Lung (tissue), 13 donors: ENCODE measurements around the gene FBXO4. TPM values are rescaled to one million over a fixed set of nuclear protein-coding genes. Genes with fewer than 3 reads are reported as not detected.

Source experiments
- ATAC-seq: fragments of 200-7000 bp; cut with Tn5 transposase; one replicate; pipeline ENCODE4 v1.9.1; 2020; ENCODE audit warnings: moderate number of reproducible peaks; ENCODE audit not compliant: insufficient read depth, low FRiP score
- DNase-seq, 3 donors: peaks; one replicate each; pipeline ENCODE4 v3.0.0-alpha.2; 2013 to 2017
- H3K27ac ChIP-seq, 2 donors: one replicate each; pipeline ENCODE4 v1.5.1; 2013; ENCODE audit warnings: mild to moderate bottlenecking in 2 of 2, moderate library complexity in 2 of 2, control low read depth in 1 of 2, inconsistent platforms in 1 of 2, low read depth in 1 of 2, low read length in 1 of 2
- H3K27me3 ChIP-seq, 3 donors: one replicate each; pipeline ENCODE4 v1.5.1; 2013; ENCODE audit warnings: low read length in 2 of 3; ENCODE audit not compliant: control insufficient read depth in 3 of 3, insufficient read depth in 3 of 3
- H3K36me3 ChIP-seq, 4 donors: one replicate each; pipeline ENCODE4 v1.5.1; 2013; ENCODE audit warnings: low read length in 4 of 4, mild to moderate bottlenecking in 1 of 4, moderate library complexity in 1 of 4; ENCODE audit not compliant: control insufficient read depth in 4 of 4, insufficient read depth in 4 of 4
- H3K4me1 ChIP-seq, 5 donors: one replicate each; pipeline ENCODE4 v1.5.1; 2013; ENCODE audit warnings: low read length in 5 of 5, mild to moderate bottlenecking in 2 of 5, moderate library complexity in 1 of 5; ENCODE audit not compliant: control insufficient read depth in 5 of 5, insufficient read depth in 5 of 5
- H3K4me3 ChIP-seq: one replicate; pipeline ENCODE4 v1.5.1; 2013; ENCODE audit warnings: mild to moderate bottlenecking, control low read depth, moderate library complexity
- H3K9ac ChIP-seq, 2 donors: one replicate each; pipeline ENCODE4 v1.5.1; 2013; ENCODE audit warnings: low read length in 2 of 2, control low read depth in 1 of 2; ENCODE audit not compliant: insufficient read depth in 1 of 2
- H3K9me3 ChIP-seq, 4 donors: one replicate each; pipeline ENCODE4 v1.5.1; 2013; ENCODE audit warnings: low read length in 3 of 4, mild to moderate bottlenecking in 1 of 4, moderate library complexity in 1 of 4; ENCODE audit not compliant: control insufficient read depth in 4 of 4, insufficient read depth in 3 of 4
- WGBS, 2 donors: extraction: QIAGEN DNeasy Blood & Tissue Kit; methylation state at CpG; one replicate each; pipeline ENCODE4 v1.1.7; 2013; 5-methylcytosine and 5-hydroxymethylcytosine counted together
- polyA plus RNA-seq, 2 donors: library from polyadenylated mRNA; stranded (reverse); fragments of 200-250 nt; gene quantifications; one replicate each; pipeline ENCODE4 v1.2.1, GENCODE V29; 2013
- small RNA-seq: library from RNA; depleted of rRNA; stranded (forward); fragments of <200 nt; gene quantifications from one replicate; pipeline ENCODE3, GENCODE V24; 2014; ENCODE audit warnings: low replicate concordance
- total RNA-seq, 2 donors: library from RNA; depleted of rRNA in 1 of 2; stranded (reverse); fragments of >200 nt in 1 of 2; gene quantifications; one replicate each; pipeline ENCODE4 v1.2.1, GENCODE V29; 2014 to 2021
- TF ChIP-seq, protein P1 (sequence below): IDR thresholded peaks from 2 replicates; pipeline ENCODE4 v1.5.1; 2012; ENCODE audit warnings: mild to moderate bottlenecking; ENCODE audit errors: control extremely low read depth, extremely low read depth
- donor health status: control.
- donor health status: control.
- donor health status: Bipolar disorder and iron deficiency.
- donor health status: healthy.
- donor health status: DM: yes; HTN: yes; CAD: no.

FBXO4 gene
- total and polyA plus RNA-seq, 4 donors: 7.7 to 19.3 (median 13.7) TPM

DNA sequence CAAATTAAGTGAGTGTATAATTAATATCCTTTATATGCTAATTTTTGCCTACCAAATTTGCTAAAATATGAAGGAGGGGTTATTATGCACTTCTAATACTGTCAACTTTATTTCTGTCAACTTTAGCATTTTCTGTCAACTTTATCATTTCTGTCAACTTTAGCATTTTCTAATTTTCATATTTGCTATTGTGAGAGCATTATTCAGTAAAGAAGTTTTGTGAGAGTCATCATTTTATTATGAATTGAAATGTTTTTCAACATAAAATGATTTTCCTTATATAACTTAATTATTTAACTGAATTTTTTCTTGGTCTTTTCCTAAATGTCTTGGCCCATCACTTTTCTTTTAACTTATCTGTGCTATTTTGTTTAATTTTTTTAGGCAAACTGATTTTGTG lies 58.2 kb downstream of the FBXO4 start:
- Histone ChIP-seq H3K27ac (no peak overlapping the region), H3K9ac (no peak overlapping the region), H3K27me3 (no peaks in the 10 kb centered on the region), H3K36me3 (no peaks in the 10 kb centered on the region), H3K4me1 (no peaks in the 10 kb centered on the region), H3K4me3 (no peak overlapping the region), H3K9me3 (no peaks in the 10 kb centered on the region)
- no peak for ATAC-seq
- TF ChIP-seq, protein P1, sequence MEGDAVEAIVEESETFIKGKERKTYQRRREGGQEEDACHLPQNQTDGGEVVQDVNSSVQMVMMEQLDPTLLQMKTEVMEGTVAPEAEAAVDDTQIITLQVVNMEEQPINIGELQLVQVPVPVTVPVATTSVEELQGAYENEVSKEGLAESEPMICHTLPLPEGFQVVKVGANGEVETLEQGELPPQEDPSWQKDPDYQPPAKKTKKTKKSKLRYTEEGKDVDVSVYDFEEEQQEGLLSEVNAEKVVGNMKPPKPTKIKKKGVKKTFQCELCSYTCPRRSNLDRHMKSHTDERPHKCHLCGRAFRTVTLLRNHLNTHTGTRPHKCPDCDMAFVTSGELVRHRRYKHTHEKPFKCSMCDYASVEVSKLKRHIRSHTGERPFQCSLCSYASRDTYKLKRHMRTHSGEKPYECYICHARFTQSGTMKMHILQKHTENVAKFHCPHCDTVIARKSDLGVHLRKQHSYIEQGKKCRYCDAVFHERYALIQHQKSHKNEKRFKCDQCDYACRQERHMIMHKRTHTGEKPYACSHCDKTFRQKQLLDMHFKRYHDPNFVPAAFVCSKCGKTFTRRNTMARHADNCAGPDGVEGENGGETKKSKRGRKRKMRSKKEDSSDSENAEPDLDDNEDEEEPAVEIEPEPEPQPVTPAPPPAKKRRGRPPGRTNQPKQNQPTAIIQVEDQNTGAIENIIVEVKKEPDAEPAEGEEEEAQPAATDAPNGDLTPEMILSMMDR: no peak
- DNase-seq: no peak

DNA sequence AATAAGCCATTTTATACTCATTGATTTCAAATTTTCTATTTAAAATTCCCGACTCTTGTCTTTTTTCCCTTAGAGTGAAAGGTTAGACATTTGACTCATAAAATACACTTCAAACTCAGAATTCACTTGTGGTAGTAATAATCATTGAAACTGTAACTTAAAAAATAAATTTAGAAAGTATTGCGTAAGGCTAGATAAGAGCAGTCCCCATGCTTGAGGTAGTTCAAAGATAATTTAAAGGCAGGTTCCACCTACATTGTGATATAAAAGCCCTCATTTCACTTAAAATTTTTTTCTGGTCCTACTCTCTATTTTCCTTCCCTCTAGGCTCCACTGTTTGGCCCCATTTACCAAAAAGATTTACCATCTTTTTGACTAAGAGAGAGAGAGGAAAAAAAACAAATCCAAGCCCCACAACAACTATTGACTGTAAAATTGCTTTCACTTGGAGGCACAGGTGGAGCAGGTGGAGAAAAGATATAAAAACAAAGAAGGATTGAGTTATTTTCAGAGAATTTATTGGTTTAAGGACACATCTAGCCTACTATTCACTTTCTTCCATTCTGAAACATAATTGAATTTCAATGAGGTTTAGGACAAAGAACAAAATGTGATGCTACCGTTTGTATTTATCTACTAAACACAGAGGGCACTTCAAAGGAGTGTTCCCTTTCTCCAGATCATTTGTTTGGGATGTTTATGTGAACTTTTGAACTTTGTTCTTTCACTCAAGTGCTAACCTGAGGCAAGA lies 61.0 kb downstream of the FBXO4 start:
- Histone ChIP-seq H3K4me1 (no peaks in the 10 kb centered on the region), H3K9me3 (no peaks in the 10 kb centered on the region), H3K36me3 (no peaks in the 10 kb centered on the region), H3K4me3 (no peak overlapping the region), H3K27me3 (no peaks in the 10 kb centered on the region), H3K27ac (no peak overlapping the region), H3K9ac (no peak overlapping the region)
- no peak for DNase-seq
- TF ChIP-seq, protein P1: no peak
- 64 to 74% methylated on average over 3 of the region's 3 CpGs for WGBS, 2 donors
- ATAC-seq: no peak

Small RNA genes within 50 kb of the gene (small RNA-seq; reads per million reads assigned to genes)
- not detected for gene RF00019

Other genes with a start within 250 kb of the FBXO4 start
- 10 to 100 TPM; 15.2 to 17.3 TPM for gene OXCT1, start 54.9 kb upstream of the FBXO4 start, total RNA-seq
- 10 to 100 TPM in 1 of 2 donors, 1 to 10 TPM in 1; 6.7 to 10.3 TPM for gene OXCT1, start 54.9 kb upstream of the FBXO4 start, polyA plus RNA-seq
- 10 to 100 TPM; 23.8 to 25.3 TPM for gene RIMOC1, start 20.9 kb upstream of the FBXO4 start, total RNA-seq
- 10 to 100 TPM in 1 of 2 donors, 1 to 10 TPM in 1; 6.7 to 10.6 TPM for gene RIMOC1, start 20.9 kb upstream of the FBXO4 start, polyA plus RNA-seq